Fibroblast of mammary gland (primary cell): Measurements from ENCODE around the gene TSNAXIP1.

Experiments used
- DNase-seq: peaks from one replicate; pipeline ENCODE4 v3.0.0-alpha.2; 2010; ENCODE audit warnings: low read depth
- H3K4me3 ChIP-seq: 2 replicates; pipeline ENCODE4 v1.5.1; 2011; ENCODE audit warnings: low read depth, mild to moderate bottlenecking, low read length, moderate library complexity; ENCODE audit not compliant: control insufficient read depth
- CTCF ChIP-seq: conservative IDR thresholded peaks from 2 replicates; pipeline ENCODE4 v1.5.1; 2011; ENCODE audit warnings: low read depth, low read length, inconsistent platforms; ENCODE audit not compliant: control insufficient read depth, insufficient read depth

Gene TSNAXIP1

GRCh38 chr16:67762385-67762784 lies 44.3 kb upstream of the TSNAXIP1 start:
- DNase-seq = no peak
- no peak for TF ChIP-seq CTCF
- no peak overlapping the region for H3K4me3 ChIP-seq

GRCh38 chr16:67763066-67763465 lies 43.6 kb upstream of the TSNAXIP1 start:
- H3K4me3 ChIP-seq = no peak overlapping the region
- no peak for TF ChIP-seq CTCF
- no peak for DNase-seq

DNA sequence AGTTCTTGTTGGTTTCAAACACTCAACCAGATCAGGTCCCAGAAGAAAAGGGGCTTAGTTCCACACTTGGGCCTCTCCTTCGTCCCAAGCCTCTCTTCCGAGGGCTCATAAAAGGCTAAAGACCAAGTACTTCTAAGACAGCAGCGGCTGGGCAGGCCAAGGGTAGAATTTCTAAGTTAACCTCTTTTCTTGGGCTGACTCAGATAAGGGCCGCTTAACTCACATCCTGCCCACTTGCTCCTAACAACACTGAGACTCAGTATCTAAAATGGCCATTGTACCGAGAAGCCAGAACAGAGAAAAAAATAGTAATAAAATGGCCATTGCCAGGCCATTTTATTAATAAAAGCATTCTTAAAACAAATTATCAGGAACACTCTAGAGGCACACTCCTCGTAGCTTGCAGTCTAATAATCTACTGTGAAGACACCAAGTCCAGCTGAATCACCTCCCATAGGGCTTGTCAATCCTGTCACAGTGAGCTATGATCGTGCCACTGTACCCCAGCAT lies 42.5 kb upstream of the TSNAXIP1 start:
- no peak overlapping the region for H3K4me3 ChIP-seq
- DNase-seq = no peak
- no peak for TF ChIP-seq CTCF

- no peak overlapping the region for H3K4me3 ChIP-seq
- TF ChIP-seq CTCF = no peak
- DNase-seq = no peak
These were observed 40.4 kb upstream of the TSNAXIP1 start for GRCh38 chr16:67766291-67766690.

- no peak for TF ChIP-seq CTCF
- peak; percentile 87 for DNase-seq
- H3K4me3 ChIP-seq = no peak overlapping the region
These were observed 38.7 kb upstream of the TSNAXIP1 start for GRCh38 chr16:67767953-67768352.

DNA sequence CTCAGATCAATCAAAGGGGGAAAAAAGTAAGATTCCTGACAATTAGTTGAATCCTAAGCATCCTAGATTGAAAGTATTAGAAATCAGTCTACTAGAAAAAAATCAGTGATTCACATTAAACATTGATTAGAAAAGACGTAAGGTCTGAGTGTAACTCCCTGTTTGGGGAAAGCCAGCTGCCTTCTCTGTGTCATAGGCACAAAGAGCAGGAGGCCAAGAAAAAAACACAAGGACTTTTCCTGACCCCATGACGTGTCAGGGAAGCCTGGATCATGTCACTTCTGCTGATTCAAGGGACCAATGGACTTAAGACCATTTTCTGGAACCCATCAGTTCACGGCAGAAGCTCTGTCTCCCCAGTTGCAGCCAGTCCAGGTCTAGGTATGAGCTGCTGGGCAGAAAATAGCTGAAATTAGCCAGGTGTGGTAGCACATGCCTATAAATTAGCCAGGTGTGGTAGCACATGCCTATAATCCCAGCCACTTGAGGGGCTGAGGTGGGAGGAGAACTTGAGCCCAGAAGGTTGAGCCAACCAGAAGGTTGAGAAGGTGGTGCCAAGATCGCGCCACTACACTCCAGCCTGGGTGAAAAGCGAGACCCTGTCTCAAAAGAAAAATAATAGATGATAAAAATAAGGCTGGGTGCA lies 36.2 kb upstream of the TSNAXIP1 start:
- peak; percentile 61 for DNase-seq
- TF ChIP-seq CTCF = no peak

More for the DNA sequence above, 36.2 kb upstream of the TSNAXIP1 start:
- H3K4me3 ChIP-seq = no peak overlapping the region
